PC-9 (cell line): ENCODE measurements around the gene TEX54. TPM values are rescaled to one million over a fixed set of nuclear protein-coding genes. Genes with fewer than 3 reads are reported as not detected.
"Not testable (repeated sequence)": the region's sequence is repeated elsewhere in the genome, so short reads cannot be mapped to it uniquely, and the experiment has no call there.

Experiments used
- BruUV-seq: library from RNA; stranded (reverse); fragments of 400-500 nt; replicated peaks from 2 replicates; lab custom pipeline; 2021; lab: Mats Ljungman, UMichigan
- CTCF ChIA-PET: fragments of 300-600 bp; sonication (Branson Sonifier 250); formaldehyde crosslinking; loops from one replicate; lab custom pipeline; 2022; ENCODE audit warnings: antibody characterized with exemption; lab: Charles Lee
- POLR2A ChIA-PET: fragments of 300-600 bp; sonication (Branson Sonifier 250); formaldehyde crosslinking; loops from one replicate; lab custom pipeline; 2022; ENCODE audit warnings: antibody characterized with exemption; ENCODE audit not compliant: unreplicated experiment; lab: Charles Lee
- DNase-seq, 2 experiments: peaks; one replicate each; pipeline versions ENCODE4 v3.0.0 to v3.0.0-alpha.2; 2015 to 2022; ENCODE audit warnings: mixed read lengths in 1 of 2
- H2AFZ ChIP-seq: fragments of 200-600 bp; sonication (generic); 2 replicates; pipeline ENCODE4 v1.8.1; 2017; ENCODE audit warnings: antibody characterized with exemption
- H3F3A ChIP-seq: fragments of 200-600 bp; sonication (generic); 2 replicates; pipeline ENCODE4 v1.8.1; 2017; ENCODE audit warnings: antibody characterized with exemption, mild to moderate bottlenecking, low read depth; ENCODE audit not compliant: insufficient read depth
- H3K27ac ChIP-seq: fragments of 200-600 bp; sonication (generic); 2 replicates; pipeline ENCODE4 v1.6.1; 2016; ENCODE audit warnings: mixed run types
- H3K27me3 ChIP-seq: fragments of 200-600 bp; sonication (generic); 2 replicates; pipeline ENCODE4 v1.6.1; 2016; ENCODE audit warnings: low read depth, mixed run types; ENCODE audit not compliant: insufficient read depth
- H3K36me3 ChIP-seq: fragments of 200-600 bp; sonication (generic); 2 replicates; pipeline ENCODE4 v1.6.1; 2016; ENCODE audit warnings: low read depth, mixed run types
- H3K4me1 ChIP-seq: fragments of 200-600 bp; sonication (generic); replicated peaks from 2 replicates; pipeline ENCODE4 v1.6.1; 2016; ENCODE audit warnings: mixed run types; ENCODE audit not compliant: insufficient read depth
- H3K4me2 ChIP-seq: fragments of 200-600 bp; sonication (generic); 2 replicates; pipeline ENCODE4 v1.6.1; 2017; ENCODE audit warnings: mixed run types
- H3K4me3 ChIP-seq: fragments of 200-600 bp; sonication (generic); 2 replicates; pipeline ENCODE4 v1.6.1; 2016; ENCODE audit warnings: mixed run types
- H3K79me2 ChIP-seq: fragments of 200-600 bp; sonication (generic); 2 replicates; pipeline ENCODE4 v1.6.1; 2017; ENCODE audit warnings: low read depth, mixed run types
- H3K9me2 ChIP-seq: fragments of 200-600 bp; sonication (generic); 2 replicates; pipeline ENCODE4 v1.8.1; 2017; ENCODE audit warnings: mild to moderate bottlenecking; ENCODE audit not compliant: insufficient read depth
- H3K9me3 ChIP-seq: fragments of 200-600 bp; sonication (generic); 2 replicates; pipeline ENCODE4 v1.8.1; 2016; ENCODE audit warnings: low read depth; ENCODE audit not compliant: insufficient read depth
- H4K20me1 ChIP-seq: fragments of 200-600 bp; sonication (generic); 2 replicates; pipeline ENCODE4 v1.8.1; 2017; ENCODE audit not compliant: insufficient read depth
- CTCF ChIP-seq: fragments of 200-600 bp; sonication (generic); conservative IDR thresholded peaks from 2 replicates; pipeline ENCODE4 v1.6.1; 2017; ENCODE audit warnings: mixed run types, antibody characterized with exemption, mild to moderate bottlenecking, moderate library complexity
- EZH2 ChIP-seq: fragments of 200-600 bp; sonication (generic); IDR thresholded peaks from 2 replicates; pipeline ENCODE4 v1.8.0; 2017; ENCODE audit warnings: antibody characterized with exemption, low read depth
- intact Hi-C: fragments of 100-400 bp; cut with micrococcal nuclease; formaldehyde crosslinking; loops from one replicate; pipeline ENCODE4 v1.10.0; 2022; ENCODE audit not compliant: unreplicated experiment
- total RNA-seq: library from RNA; stranded (reverse); gene quantifications from 2 replicates; pipeline ENCODE4 v1.2.3, GENCODE V29; 2021

The TEX54 gene
- total RNA-seq, 1 experiment from 2014 or later, result not detected

GRCh38 chr11:62863687-62864335 lies 31.2 kb upstream of the TEX54 start:
- no peaks in the 10 kb centered on the region; the same call in 1 of the 2 replicates for H3K4me1 ChIP-seq

GRCh38 chr11:62861564-62862192 lies 29.0 kb upstream of the TEX54 start:
- not testable (repeated sequence) for BruUV-seq, H3K4me3 ChIP-seq, H3K4me2 ChIP-seq, H3K9me3 ChIP-seq, H3K4me1 ChIP-seq, H2AFZ ChIP-seq, DNase-seq, H3K27me3 ChIP-seq, H3K9me2 ChIP-seq, H3K27ac ChIP-seq
- Histone ChIP-seq H3K79me2 (peaks cover 98% of the 10 kb centered on the region), H3F3A (peaks cover 46% of the 10 kb centered on the region), H3K36me3 (0 out of 2 replicates have a peak, but pooled peaks cover 10% of the 10 kb centered on the region), H4K20me1 (peaks cover 28% of the 10 kb centered on the region)
- ChIA-PET CTCF (interaction anchor here (0.6 to 0.7 kb wide), 4 partner anchors 12 to 264 kb away, joined by 4 to 10 read pairs (median 6); no protein-coding TSS in a partner anchor), POLR2A (interaction anchor here (0.6 to 0.7 kb wide), 3 partner anchors 208 to 467 kb away, joined by 6 to 9 read pairs (median 8); partner anchors contain the start of gene INTS5)
- intact Hi-C loops, result loop anchor here (1.0 to 5.0 kb wide), 5 partner anchors 75 to 691 kb away; no protein-coding TSS in a partner anchor

More at GRCh38 chr11:62863687-62864335, 31.2 kb upstream of the TEX54 start:
- BruUV-seq, result no TSS peak
- Histone ChIP-seq H3K27me3 (no peaks in the 10 kb centered on the region), H3K36me3 (0 out of 2 replicates have a peak, but pooled peaks cover 10% of the 10 kb centered on the region), H4K20me1 (peaks cover 38% of the 10 kb centered on the region), H3K9me2 (no peaks in the 10 kb centered on the region), H3K27ac (no peak overlapping the region), H3K79me2 (peaks cover 98% of the 10 kb centered on the region), H3K4me3 (no peak overlapping the region), H2AFZ (no peak overlapping the region), H3K9me3 (no peaks in the 10 kb centered on the region), H3F3A (peaks cover 48% of the 10 kb centered on the region), H3K4me2 (no peak overlapping the region)
- ChIA-PET CTCF (interaction anchor here (0.6 kb wide), 1 partner anchor 271 kb away, joined by 8 read pairs; no protein-coding TSS in a partner anchor), POLR2A (no interaction called here)
- no peak for TF ChIP-seq EZH2
- TF ChIP-seq CTCF, result no peak
- no peak for DNase-seq
- intact Hi-C loops, result loop anchor here (2.0 to 5.0 kb wide), 3 partner anchors 271 to 693 kb away; no protein-coding TSS in a partner anchor

- no peak overlapping the region for H3K4me3 ChIP-seq
- ChIA-PET POLR2A (interaction anchor here (0.6 to 0.7 kb wide), 2 partner anchors 208 to 269 kb away, joined by 6 to 9 read pairs; partner anchors contain the start of gene INTS5), CTCF (interaction anchor here (0.6 kb wide), 3 partner anchors 11 to 76 kb away, joined by 4 to 5 read pairs (median 4); no protein-coding TSS in a partner anchor)
- DNase-seq, result no peak
- no peak overlapping the region for H2AFZ ChIP-seq
- intact Hi-C loops, result loop anchor here (5.0 kb wide), 1 partner anchor 319 kb away; no protein-coding TSS in a partner anchor
- BruUV-seq, result no TSS peak
- no peak overlapping the region for H3K27ac ChIP-seq
- peaks cover 48% of the 10 kb centered on the region for H3F3A ChIP-seq
- H3K9me2 ChIP-seq, result no peaks in the 10 kb centered on the region
- peaks cover 25% of the 10 kb centered on the region for H4K20me1 ChIP-seq
- H3K4me1 ChIP-seq, result peaks cover 9% of the 10 kb centered on the region
- no peaks in the 10 kb centered on the region for H3K9me3 ChIP-seq
- peaks cover 98% of the 10 kb centered on the region for H3K79me2 ChIP-seq
- TF ChIP-seq EZH2 (no peak), CTCF (no peak)
- no peaks in the 10 kb centered on the region for H3K27me3 ChIP-seq
- 0 out of 2 replicates have a peak, but pooled peaks cover 10% of the 10 kb centered on the region for H3K36me3 ChIP-seq
- H3K4me2 ChIP-seq, result no peak overlapping the region
These were observed 28.4 kb upstream of the TEX54 start for GRCh38 chr11:62860835-62861563.

GRCh38 chr11:62859281-62859703 lies 26.7 kb upstream of the TEX54 start:
- Histone ChIP-seq H3K79me2 (peaks cover 96% of the 10 kb centered on the region), H4K20me1 (peaks cover 24% of the 10 kb centered on the region), H3K36me3 (peaks cover 23% of the 10 kb centered on the region), H3F3A (peaks cover 61% of the 10 kb centered on the region)
- intact Hi-C loops, result loop anchor here (5.0 kb wide), 1 partner anchor 892 kb away; the partner anchor contains the start of gene FTH1
- H3K27ac ChIP-seq, CTCF ChIA-PET, H3K4me3 ChIP-seq, H3K9me2 ChIP-seq, BruUV-seq, H3K27me3 ChIP-seq, DNase-seq, H3K4me1 ChIP-seq, H2AFZ ChIP-seq, POLR2A ChIA-PET, H3K9me3 ChIP-seq, H3K4me2 ChIP-seq: not testable (repeated sequence)
